Raji (cell line): ENCODE data around the gene MEFV.

Experiments
- POLR2A ChIP-seq: IDR thresholded peaks from 2 replicates; pipeline ENCODE4 v1.6.1; 2011; ENCODE audit warnings: low read depth, low read length, control low read depth; ENCODE audit not compliant: insufficient read depth

Gene MEFV

GRCh38 chr16:3281222-3281820, 24.9 kb upstream of the MEFV start:
- TF ChIP-seq POLR2A: no peak

- no peak for TF ChIP-seq POLR2A
Measured at GRCh38 chr16:3276679-3277078, 20.2 kb upstream of the MEFV start.

GRCh38 chr16:3274947-3275346, 18.5 kb upstream of the MEFV start:
- TF ChIP-seq POLR2A: no peak

- peak; percentile 83 for TF ChIP-seq POLR2A
Measured at GRCh38 chr16:3274490-3274889, 18.1 kb upstream of the MEFV start.

- no peak for TF ChIP-seq POLR2A
Measured at GRCh38 chr16:3268294-3268693, 11.9 kb upstream of the MEFV start.

GRCh38 chr16:3266873-3267537, 10.6 kb upstream of the MEFV start:
- no peak for TF ChIP-seq POLR2A

- peak; percentile 83 for TF ChIP-seq POLR2A
Measured at GRCh38 chr16:3264137-3265036, 8.0 kb upstream of the MEFV start.

- no peak for TF ChIP-seq POLR2A
Measured at GRCh38 chr16:3262517-3262916, 6.1 kb upstream of the MEFV start.

- TF ChIP-seq POLR2A: no peak
Measured at GRCh38 chr16:3259836-3260235, 3.4 kb upstream of the MEFV start.

GRCh38 chr16:3256866-3257465, 533 bp upstream of the MEFV start:
- TF ChIP-seq POLR2A: no peak

GRCh38 chr16:3254309-3254708, 2.1 kb downstream of the MEFV start:
- TF ChIP-seq POLR2A: no peak

GRCh38 chr16:3252967-3253366, 3.5 kb downstream of the MEFV start:
- TF ChIP-seq POLR2A: no peak

GRCh38 chr16:3249451-3249850, 7.0 kb downstream of the MEFV start:
- no peak for TF ChIP-seq POLR2A

- no peak for TF ChIP-seq POLR2A
Measured at GRCh38 chr16:3249020-3249419, 7.4 kb downstream of the MEFV start.

GRCh38 chr16:3248596-3248995, 7.8 kb downstream of the MEFV start:
- TF ChIP-seq POLR2A: no peak
